ENCODE data around the gene LDHB. TPM values are rescaled to one million over a fixed set of nuclear protein-coding genes. Genes with fewer than 3 reads are reported as not detected.

The LDHB gene
- total RNA-seq, 1 donor from 2014 or later, result 627 TPM

DNA sequence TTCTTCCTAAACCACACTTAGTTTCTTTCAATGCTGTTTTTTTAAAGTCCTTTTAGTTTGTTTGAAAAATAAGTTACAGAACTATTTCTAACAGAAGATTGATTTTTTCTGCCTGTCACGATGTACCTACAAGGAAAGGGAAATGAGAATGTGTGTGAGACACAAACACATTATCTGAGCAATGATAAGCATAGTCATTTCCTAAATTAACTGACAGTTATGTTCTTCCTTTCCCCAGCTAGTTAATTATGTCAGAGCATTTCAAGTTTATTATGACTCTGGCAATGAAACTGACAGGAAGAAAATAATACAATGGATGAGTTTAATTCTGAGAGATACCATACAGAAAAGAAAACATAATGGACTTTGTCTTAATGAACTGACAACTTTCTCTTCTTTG lies 21.3 kb upstream of the LDHB start:
- Mint-ChIP-seq H3K27ac (ENCODE audit: unreplicated experiment) (no peak overlapping the region), H3K4me3 (ENCODE audit: unreplicated experiment) (no peak overlapping the region), H3K9me3 (ENCODE audit: unreplicated experiment) (no peaks in the 10 kb centered on the region), H3K27me3 (ENCODE audit: unreplicated experiment) (peaks cover 12% of the 10 kb centered on the region), H3K36me3 (ENCODE audit: unreplicated experiment) (no peaks in the 10 kb centered on the region), H3K4me1 (ENCODE audit: unreplicated experiment) (peaks cover 16% of the 10 kb centered on the region)
- DNase-seq (ENCODE audit: extremely low spot score, unreplicated experiment), result no peak
- TF ChIP-seq, protein P1, sequence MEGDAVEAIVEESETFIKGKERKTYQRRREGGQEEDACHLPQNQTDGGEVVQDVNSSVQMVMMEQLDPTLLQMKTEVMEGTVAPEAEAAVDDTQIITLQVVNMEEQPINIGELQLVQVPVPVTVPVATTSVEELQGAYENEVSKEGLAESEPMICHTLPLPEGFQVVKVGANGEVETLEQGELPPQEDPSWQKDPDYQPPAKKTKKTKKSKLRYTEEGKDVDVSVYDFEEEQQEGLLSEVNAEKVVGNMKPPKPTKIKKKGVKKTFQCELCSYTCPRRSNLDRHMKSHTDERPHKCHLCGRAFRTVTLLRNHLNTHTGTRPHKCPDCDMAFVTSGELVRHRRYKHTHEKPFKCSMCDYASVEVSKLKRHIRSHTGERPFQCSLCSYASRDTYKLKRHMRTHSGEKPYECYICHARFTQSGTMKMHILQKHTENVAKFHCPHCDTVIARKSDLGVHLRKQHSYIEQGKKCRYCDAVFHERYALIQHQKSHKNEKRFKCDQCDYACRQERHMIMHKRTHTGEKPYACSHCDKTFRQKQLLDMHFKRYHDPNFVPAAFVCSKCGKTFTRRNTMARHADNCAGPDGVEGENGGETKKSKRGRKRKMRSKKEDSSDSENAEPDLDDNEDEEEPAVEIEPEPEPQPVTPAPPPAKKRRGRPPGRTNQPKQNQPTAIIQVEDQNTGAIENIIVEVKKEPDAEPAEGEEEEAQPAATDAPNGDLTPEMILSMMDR (IDR thresholded peaks at IDR 0.05), result no peak

DNA sequence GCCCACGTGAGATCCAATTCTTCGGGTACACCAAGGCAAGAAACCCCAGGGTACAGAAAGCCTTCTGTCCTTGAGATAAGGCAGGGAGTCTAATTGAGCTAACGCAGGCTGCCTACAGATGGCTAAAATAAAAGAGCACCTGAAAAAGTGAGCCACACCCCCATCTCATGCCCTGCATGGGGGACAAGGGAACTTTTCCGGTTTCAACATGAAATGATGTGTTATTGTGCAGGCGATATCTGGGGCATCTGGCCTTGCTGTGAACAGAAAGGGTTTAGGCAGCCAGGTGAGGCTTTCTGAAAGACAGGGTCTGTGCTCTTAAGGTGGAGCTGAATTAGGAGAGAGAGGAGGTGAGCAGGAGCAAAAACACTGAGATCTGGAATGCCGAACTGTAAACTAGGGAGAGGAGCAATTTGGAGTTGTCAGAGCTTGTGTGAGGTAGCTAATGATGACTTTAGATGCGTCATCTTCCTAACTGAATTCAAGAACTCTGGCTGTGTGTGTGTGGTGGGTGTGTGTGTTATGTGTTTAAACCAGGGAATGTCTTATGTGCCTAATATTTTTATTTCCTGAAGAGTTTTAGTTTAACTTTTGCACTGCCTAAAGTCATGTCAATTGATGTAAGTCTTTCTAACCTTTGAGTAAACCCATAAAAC lies 20.1 kb upstream of the LDHB start:
- Mint-ChIP-seq H3K27me3 (ENCODE audit: unreplicated experiment) (peaks cover 5% of the 10 kb centered on the region), H3K27ac (ENCODE audit: unreplicated experiment) (no peak overlapping the region), H3K4me1 (ENCODE audit: unreplicated experiment) (peaks cover 16% of the 10 kb centered on the region), H3K9me3 (ENCODE audit: unreplicated experiment) (no peaks in the 10 kb centered on the region), H3K4me3 (ENCODE audit: unreplicated experiment) (no peak overlapping the region), H3K36me3 (ENCODE audit: unreplicated experiment) (no peaks in the 10 kb centered on the region)
- TF ChIP-seq, protein P1 (IDR thresholded peaks at IDR 0.05), result no peak
- DNase-seq (ENCODE audit: extremely low spot score, unreplicated experiment), result no peak

DNA sequence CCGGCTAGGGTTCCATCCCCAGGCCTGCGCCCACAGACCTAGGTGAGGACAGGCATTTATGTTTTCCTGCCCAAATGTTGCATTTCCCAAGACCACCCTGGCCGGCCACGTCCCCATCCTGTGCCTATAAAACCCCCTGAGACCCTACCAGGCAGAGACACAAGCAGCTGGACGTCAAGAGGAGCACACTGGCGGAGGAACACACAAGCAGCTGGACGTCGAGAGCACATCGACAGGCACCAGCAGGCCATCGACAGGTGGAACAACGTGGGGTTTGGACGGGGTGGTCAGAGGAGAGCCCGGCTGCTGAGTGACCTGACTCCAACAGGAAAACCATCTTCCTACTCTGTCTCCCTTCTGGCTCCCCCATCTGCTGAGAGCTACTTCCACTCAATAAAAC lies 19.6 kb upstream of the LDHB start:
- Mint-ChIP-seq H3K4me1 (ENCODE audit: unreplicated experiment) (peaks cover 17% of the 10 kb centered on the region), H3K27me3 (ENCODE audit: unreplicated experiment) (peaks cover 3% of the 10 kb centered on the region), H3K36me3 (ENCODE audit: unreplicated experiment) (no peaks in the 10 kb centered on the region), H3K4me3 (ENCODE audit: unreplicated experiment) (no peak overlapping the region), H3K9me3 (ENCODE audit: unreplicated experiment) (no peaks in the 10 kb centered on the region), H3K27ac (ENCODE audit: unreplicated experiment) (no peak overlapping the region)
- TF ChIP-seq, protein P1 (IDR thresholded peaks at IDR 0.05), result no peak
- DNase-seq (ENCODE audit: extremely low spot score, unreplicated experiment), result no peak

DNA sequence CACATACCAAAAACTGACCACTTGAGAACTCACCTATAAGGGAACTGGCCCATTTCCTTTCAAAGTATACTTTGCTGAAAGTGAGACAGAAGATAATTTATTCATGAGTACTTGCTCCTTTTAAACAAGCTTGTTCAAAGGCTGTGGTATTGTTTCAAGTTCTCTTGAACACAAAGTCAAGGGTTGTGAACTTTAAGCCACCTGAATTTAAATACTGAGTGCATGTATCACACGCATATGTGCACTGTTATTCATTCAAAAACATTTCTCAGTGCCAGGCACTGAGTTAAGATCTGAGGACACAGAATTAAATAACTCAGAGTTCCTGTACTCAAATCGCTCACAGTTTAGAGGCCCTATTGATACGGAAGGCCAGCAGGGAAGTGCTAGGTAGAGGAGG lies 19.1 kb upstream of the LDHB start:
- Mint-ChIP-seq H3K9me3 (ENCODE audit: unreplicated experiment) (no peaks in the 10 kb centered on the region), H3K4me1 (ENCODE audit: unreplicated experiment) (peaks cover 20% of the 10 kb centered on the region), H3K27ac (ENCODE audit: unreplicated experiment) (no peak overlapping the region), H3K36me3 (ENCODE audit: unreplicated experiment) (no peaks in the 10 kb centered on the region), H3K4me3 (ENCODE audit: unreplicated experiment) (no peak overlapping the region), H3K27me3 (ENCODE audit: unreplicated experiment) (peaks cover 3% of the 10 kb centered on the region)
- DNase-seq (ENCODE audit: extremely low spot score, unreplicated experiment), result no peak
- TF ChIP-seq, protein P1 (IDR thresholded peaks at IDR 0.05), result no peak

DNA sequence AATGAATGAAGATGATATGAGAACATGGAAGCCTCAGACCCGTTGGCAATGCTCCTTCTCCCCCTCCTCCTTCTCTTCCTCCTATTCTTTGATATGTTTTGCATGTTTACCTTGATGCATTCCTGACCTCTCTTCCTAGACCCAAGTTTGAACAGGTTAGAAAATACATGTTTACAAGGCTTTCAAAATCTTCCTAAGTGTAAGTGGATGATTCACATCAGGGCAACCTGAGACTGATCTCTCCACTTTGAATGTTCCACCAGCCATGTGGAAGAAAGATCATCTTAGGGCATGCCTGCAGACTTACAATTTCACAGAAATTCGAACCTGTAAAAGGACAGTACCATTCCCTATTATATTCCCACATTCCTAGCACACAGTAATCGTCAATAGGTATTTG lies 18.0 kb upstream of the LDHB start:
- Mint-ChIP-seq H3K4me3 (ENCODE audit: unreplicated experiment) (no peak overlapping the region), H3K27me3 (ENCODE audit: unreplicated experiment) (peaks cover 3% of the 10 kb centered on the region), H3K36me3 (ENCODE audit: unreplicated experiment) (no peaks in the 10 kb centered on the region), H3K27ac (ENCODE audit: unreplicated experiment) (no peak overlapping the region), H3K4me1 (ENCODE audit: unreplicated experiment) (peaks cover 20% of the 10 kb centered on the region), H3K9me3 (ENCODE audit: unreplicated experiment) (no peaks in the 10 kb centered on the region)
- TF ChIP-seq, protein P1 (IDR thresholded peaks at IDR 0.05), result no peak
- no peak for DNase-seq (ENCODE audit: extremely low spot score, unreplicated experiment)

Measured in osteocyte (in vitro differentiated cells).